Activated T-helper 1 cell treated with anti-CD3 and anti-CD28 coated beads, Interleukin-12 subunit alpha, Interleukin-12 subunit beta, Interleukin-2, Interleukin-4 antibody, amounts not matched to agents 30 ng/mL and 10 ng/mL and 1 ng/mL, durations not matched to agents 14 hours and 24 hours and 36 hours (primary cell): ENCODE data around the gene ZFAND2B. TPM values are rescaled to one million over a fixed set of nuclear protein-coding genes. Genes with fewer than 3 reads are reported as not detected.

ENCODE experiments used
- DNase-seq: peaks from one replicate; pipeline ENCODE4 v3.0.0; 2021; ENCODE audit warnings: low spot score
- H3K27ac Mint-ChIP-seq: one replicate; pipeline ENCODE4 v1.8.0; 2021; ENCODE audit warnings: mild to moderate bottlenecking, mixed read lengths
- H3K27me3 Mint-ChIP-seq: one replicate; pipeline ENCODE4 v1.8.0; 2022; ENCODE audit warnings: mild to moderate bottlenecking, moderate library complexity, mixed read lengths; ENCODE audit not compliant: insufficient read depth
- H3K36me3 Mint-ChIP-seq: one replicate; pipeline ENCODE4 v1.8.0; 2021; ENCODE audit warnings: low read depth, mixed read lengths
- H3K4me1 Mint-ChIP-seq: one replicate; pipeline ENCODE4 v1.8.0; 2021; ENCODE audit warnings: low read depth, mixed read lengths
- H3K4me3 Mint-ChIP-seq: one replicate; pipeline ENCODE4 v1.8.0; 2021; ENCODE audit warnings: mild to moderate bottlenecking, moderate library complexity, mixed read lengths
- H3K9me3 Mint-ChIP-seq: one replicate; pipeline ENCODE4 v1.8.0; 2021; ENCODE audit warnings: mixed read lengths
- intact Hi-C: fragments of 100-400 bp; cut with micrococcal nuclease; formaldehyde crosslinking; loops from one replicate; pipeline ENCODE4 v1.15.1; 2024
- total RNA-seq: library from RNA; stranded (reverse); gene quantifications from 2 replicates; pipeline ENCODE4 v1.2.3, GENCODE V29; 2022

The ZFAND2B gene
- 35.0 and 41.3 TPM in 2 replicates for total RNA-seq

GRCh38 chr2:219206328-219207133 lies at the start of gene ZFAND2B:
ZFAND2B (plus strand) TSS chr2:219206782; CDS start chr2:219206988, 206 bp downstream.
- Mint-ChIP-seq H3K4me3 (peak within 1 kb of the TSS; percentile 92), H3K27ac (peak within 1 kb of the TSS; percentile 99), H3K4me1 (peaks cover 40% of the 10 kb centered on the region), H3K27me3 (no peaks in the 10 kb centered on the region), H3K36me3 (peaks cover 29% of the 10 kb centered on the region), H3K9me3 (peaks cover 4% of the 10 kb centered on the region)
- peak; percentile 96 for DNase-seq
- intact Hi-C loops, result loop anchor here (1.0 to 2.0 kb wide), 14 partner anchors 13 to 800 kb away; partner anchors contain the start of genes ANKZF1, ATG9A, CHPF and CNOT9

- Mint-ChIP-seq H3K27me3 (no peaks in the 10 kb centered on the region), H3K36me3 (peaks cover 13% of the 10 kb centered on the region), H3K9me3 (no peaks in the 10 kb centered on the region), H3K4me1 (peaks cover 20% of the 10 kb centered on the region), H3K4me3 (no peak overlapping the region), H3K27ac (no peak overlapping the region)
- no peak for DNase-seq
- intact Hi-C loops, result loop anchor here (10.0 kb wide), 1 partner anchor 303 kb away; the partner anchor contains the start of gene WNT6
Observed at GRCh38 chr2:219157396-219157795, 49.2 kb upstream of the ZFAND2B start.

GRCh38 chr2:219158025-219158424 lies 48.6 kb upstream of the ZFAND2B start:
- DNase-seq, result no peak
- no peak overlapping the region for H3K4me3 Mint-ChIP-seq
- peaks cover 20% of the 10 kb centered on the region for H3K4me1 Mint-ChIP-seq
- H3K9me3 Mint-ChIP-seq, result no peaks in the 10 kb centered on the region
- H3K27me3 Mint-ChIP-seq, result no peaks in the 10 kb centered on the region
- intact Hi-C loops, result loop anchor here (10.0 kb wide), 1 partner anchor 303 kb away; the partner anchor contains the start of gene WNT6
- peaks cover 13% of the 10 kb centered on the region for H3K36me3 Mint-ChIP-seq
- H3K27ac Mint-ChIP-seq, result no peak overlapping the region

- Mint-ChIP-seq H3K4me3 (no peak overlapping the region), H3K4me1 (peaks cover 20% of the 10 kb centered on the region), H3K27ac (no peak overlapping the region), H3K9me3 (no peaks in the 10 kb centered on the region), H3K36me3 (peaks cover 12% of the 10 kb centered on the region), H3K27me3 (no peaks in the 10 kb centered on the region)
- DNase-seq, result no peak
- intact Hi-C loops, result loop anchor here (10.0 kb wide), 1 partner anchor 304 kb away; the partner anchor contains the start of gene WNT6
Observed at GRCh38 chr2:219158586-219158985, 48.0 kb upstream of the ZFAND2B start.

GRCh38 chr2:219159771-219160185 lies 46.8 kb upstream of the ZFAND2B start:
- intact Hi-C loops, result loop anchor here (1.0 to 10.0 kb wide), 18 partner anchors 18 to 753 kb away; partner anchors contain the start of genes ANKZF1, ATG9A, CHPF and DNAJB2
- peaks cover 12% of the 10 kb centered on the region for H3K36me3 Mint-ChIP-seq
- H3K27ac Mint-ChIP-seq, result peak overlapping the region; percentile 99
- H3K4me1 Mint-ChIP-seq, result peaks cover 20% of the 10 kb centered on the region
- no peak for DNase-seq
- H3K27me3 Mint-ChIP-seq, result no peaks in the 10 kb centered on the region
- H3K4me3 Mint-ChIP-seq, result peak overlapping the region; percentile 90
- H3K9me3 Mint-ChIP-seq, result no peaks in the 10 kb centered on the region

GRCh38 chr2:219160186-219161017 lies 46.2 kb upstream of the ZFAND2B start, which contains the start of gene NHEJ1:
NHEJ1 (minus strand) TSS chr2:219160815; CDS start chr2:219158362, 2,453 bp downstream.
- Mint-ChIP-seq H3K4me1 (peaks cover 20% of the 10 kb centered on the region), H3K27me3 (no peaks in the 10 kb centered on the region)
- intact Hi-C loops, result loop anchor here (1.0 to 2.0 kb wide), 17 partner anchors 17 to 754 kb away; partner anchors contain the start of genes ANKZF1, ATG9A, CHPF and DNAJB2

GRCh38 chr2:219161097-219161496 lies 45.5 kb upstream of the ZFAND2B start:
- H3K4me1 Mint-ChIP-seq, result peaks cover 20% of the 10 kb centered on the region
- no peaks in the 10 kb centered on the region for H3K27me3 Mint-ChIP-seq
- intact Hi-C loops, result loop anchor here (2.0 kb wide), 2 partner anchors 84 to 382 kb away; partner anchors contain the start of genes CHPF, GLB1L and STK16
- peaks cover 15% of the 10 kb centered on the region for H3K36me3 Mint-ChIP-seq
- peak overlapping the region; percentile 56 for H3K27ac Mint-ChIP-seq
- no peak for DNase-seq
- H3K9me3 Mint-ChIP-seq, result no peaks in the 10 kb centered on the region
- peak overlapping the region; percentile 90 for H3K4me3 Mint-ChIP-seq

More at GRCh38 chr2:219160186-219161017, 46.2 kb upstream of the ZFAND2B start, which contains the start of gene NHEJ1:
- Mint-ChIP-seq H3K27ac (peak within 1 kb of the TSS; percentile 99), H3K36me3 (peaks cover 12% of the 10 kb centered on the region), H3K9me3 (no peaks in the 10 kb centered on the region), H3K4me3 (peak within 1 kb of the TSS; percentile 90)
- DNase-seq, result peak; percentile 89

GRCh38 chr2:219163156-219163555 lies 43.4 kb upstream of the ZFAND2B start:
- DNase-seq, result no peak
- intact Hi-C loops, result no loop called here
- peaks cover 3% of the 10 kb centered on the region for H3K36me3 Mint-ChIP-seq
- no peak overlapping the region for H3K27ac Mint-ChIP-seq
- H3K27me3 Mint-ChIP-seq, result no peaks in the 10 kb centered on the region
- no peaks in the 10 kb centered on the region for H3K9me3 Mint-ChIP-seq
- H3K4me3 Mint-ChIP-seq, result no peak overlapping the region
- H3K4me1 Mint-ChIP-seq, result peaks cover 20% of the 10 kb centered on the region

- Mint-ChIP-seq H3K4me3 (no peak overlapping the region), H3K9me3 (no peaks in the 10 kb centered on the region), H3K27ac (no peak overlapping the region), H3K27me3 (no peaks in the 10 kb centered on the region), H3K36me3 (peaks cover 3% of the 10 kb centered on the region), H3K4me1 (peaks cover 11% of the 10 kb centered on the region)
- intact Hi-C loops, result no loop called here
- DNase-seq, result no peak
Observed at GRCh38 chr2:219165058-219165911, 41.3 kb upstream of the ZFAND2B start.

GRCh38 chr2:219167997-219168396 lies 38.6 kb upstream of the ZFAND2B start:
- Mint-ChIP-seq H3K36me3 (peaks cover 20% of the 10 kb centered on the region), H3K27ac (no peak overlapping the region), H3K9me3 (no peaks in the 10 kb centered on the region), H3K4me3 (no peak overlapping the region), H3K4me1 (peaks cover 6% of the 10 kb centered on the region), H3K27me3 (no peaks in the 10 kb centered on the region)
- intact Hi-C loops, result no loop called here
- no peak for DNase-seq

- intact Hi-C loops, result no loop called here
- Mint-ChIP-seq H3K27me3 (no peaks in the 10 kb centered on the region), H3K36me3 (peaks cover 24% of the 10 kb centered on the region), H3K4me3 (no peak overlapping the region), H3K27ac (no peak overlapping the region), H3K9me3 (no peaks in the 10 kb centered on the region), H3K4me1 (peaks cover 6% of the 10 kb centered on the region)
- DNase-seq, result no peak
Observed at GRCh38 chr2:219168526-219168925, 38.1 kb upstream of the ZFAND2B start.

- H3K27ac Mint-ChIP-seq, result no peak overlapping the region
- peaks cover 25% of the 10 kb centered on the region for H3K36me3 Mint-ChIP-seq
- H3K4me3 Mint-ChIP-seq, result no peak overlapping the region
- no peak for DNase-seq
- H3K9me3 Mint-ChIP-seq, result no peaks in the 10 kb centered on the region
- H3K27me3 Mint-ChIP-seq, result no peaks in the 10 kb centered on the region
- peaks cover 8% of the 10 kb centered on the region for H3K4me1 Mint-ChIP-seq
- intact Hi-C loops, result no loop called here
Observed at GRCh38 chr2:219168932-219169331, 37.6 kb upstream of the ZFAND2B start.
